ENCODE results near the gene RNASE12.

- no peak for TF ChIP-seq CTCF (IDR thresholded peaks at IDR 0.05)
- no peak for TF ChIP-seq POLR2A (IDR thresholded peaks at IDR 0.05)
- no peak for TF ChIP-seq EP300 (IDR thresholded peaks at IDR 0.05)
- TF ChIP-seq POLR2AphosphoS5 (IDR thresholded peaks at IDR 0.05): peak in 2 of 4 donors; percentile 5 to 6
These were observed 19.0 kb upstream of the RNASE12 start for GRCh38 chr14:20610002-20610765.

Data from sigmoid colon (tissue), 4 donors.